Omental fat pad (tissue), 4 donors: ENCODE data around the gene MAPK8IP2. TPM values are rescaled to one million over a fixed set of nuclear protein-coding genes. Genes with fewer than 3 reads are reported as not detected.
A peak's percentile ranks its signal among the peaks of the same experiment; 100 is the strongest.

Source experiments
- ATAC-seq: fragments of 150-250 bp; one replicate; pipeline ENCODE4 v1.9.1; 2016; ENCODE audit warnings: mild to moderate bottlenecking, moderate library complexity; ENCODE audit not compliant: low FRiP score
- DNase-seq: peaks from one replicate; pipeline ENCODE4 v3.0.0-alpha.2; 2019; ENCODE audit warnings: low spot score
- CTCF ChIP-seq, 3 donors: fragments of 450-650 bp; IDR thresholded peaks; one replicate each; pipeline ENCODE4 v1.5.1; 2016 to 2017; ENCODE audit warnings: antibody characterized with exemption in 3 of 3, mild to moderate bottlenecking in 3 of 3, moderate library complexity in 2 of 3
- total RNA-seq, 4 donors: library from RNA; depleted of rRNA; stranded (reverse); fragments of >200 nt; gene quantifications; one replicate each; pipeline ENCODE4 v1.1.0, GENCODE V29; 2016

Gene MAPK8IP2
- total RNA-seq, 4 donors from 2014 or later, result 1.6 to 3.1 (median 2.4) TPM

GRCh38 chr22:50585238-50585637, 15.4 kb upstream of the MAPK8IP2 start:
- TF ChIP-seq CTCF (IDR thresholded peaks at IDR 0.05), result no peak
- ATAC-seq, result no peak
- no peak for DNase-seq

GRCh38 chr22:50585781-50586180, 14.8 kb upstream of the MAPK8IP2 start:
- DNase-seq, result no peak
- no peak for ATAC-seq
- TF ChIP-seq CTCF (IDR thresholded peaks at IDR 0.05), result no peak

GRCh38 chr22:50586416-50586815, 14.2 kb upstream of the MAPK8IP2 start:
- DNase-seq (no peak), ATAC-seq (no peak)
- no peak for TF ChIP-seq CTCF (IDR thresholded peaks at IDR 0.05)

GRCh38 chr22:50587407-50587806, 13.2 kb upstream of the MAPK8IP2 start:
- no peak for TF ChIP-seq CTCF (IDR thresholded peaks at IDR 0.05)
- no peak for ATAC-seq
- no peak for DNase-seq

- DNase-seq, result no peak
- no peak for ATAC-seq
Measured at GRCh38 chr22:50595189-50595588, 5.4 kb upstream of the MAPK8IP2 start.

GRCh38 chr22:50597097-50597496, 3.5 kb upstream of the MAPK8IP2 start:
- TF ChIP-seq CTCF (IDR thresholded peaks at IDR 0.05), result no peak
- ATAC-seq (no peak), DNase-seq (no peak)

More at GRCh38 chr22:50595189-50595588, 5.4 kb upstream of the MAPK8IP2 start:
- no peak for TF ChIP-seq CTCF (IDR thresholded peaks at IDR 0.05)

- DNase-seq (no peak), ATAC-seq (peak; percentile 76)
- TF ChIP-seq CTCF (IDR thresholded peaks at IDR 0.05), result no peak
Measured at GRCh38 chr22:50599816-50600455, 657 bp upstream of the MAPK8IP2 start.
